ENCODE data around the gene VTA1. TPM values are rescaled to one million over a fixed set of nuclear protein-coding genes. Genes with fewer than 3 reads are reported as not detected.

Gene VTA1
- total and polyA plus RNA-seq, 2 of the 4 experiments (the other 2 are of a cell fraction), result 60.9 to 120 TPM

DNA sequence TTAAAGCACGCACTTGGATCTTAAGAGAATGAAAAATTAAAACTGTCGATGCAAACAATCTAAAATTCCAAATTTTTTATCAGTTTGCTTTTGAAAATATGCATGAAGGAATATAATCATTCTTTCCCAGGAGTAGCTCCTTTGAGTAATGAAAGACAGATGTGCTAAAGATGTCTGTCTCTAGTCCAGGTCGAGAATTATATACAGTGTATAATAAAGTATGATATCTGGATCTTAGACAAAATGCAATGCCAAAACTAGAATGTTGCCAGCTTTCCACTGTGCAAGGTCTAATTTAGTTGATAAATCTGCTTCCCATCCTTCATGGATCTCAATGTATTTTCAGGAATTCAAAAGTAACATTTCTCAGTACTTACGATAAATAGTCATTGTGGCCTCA is 89.6 kb downstream of the VTA1 start:
- Histone ChIP-seq H3K23ac (ENCODE audit: low read depth, low read length) (no peak overlapping the region), H4K91ac (ENCODE audit: insufficient read depth, low read depth, low read length) (no peak overlapping the region), H3K27ac (ENCODE audit: insufficient read depth, low read length) (no peak overlapping the region), H2AK9ac (replicated peaks; ENCODE audit: low read depth, low read length, poor library complexity) (no peak overlapping the region), H2BK120ac (ENCODE audit: low read depth, low read length) (no peak overlapping the region), H2BK5ac (ENCODE audit: low read depth, low read length, poor library complexity, severe bottlenecking) (no peak overlapping the region), H3K4me3 (ENCODE audit: insufficient read depth, low read depth, low read length) (no peak overlapping the region), H4K20me1 (ENCODE audit: insufficient read depth, low read length) (no peaks in the 10 kb centered on the region), H3K79me1 (ENCODE audit: low read depth in 1 of 2, low read length in 2 of 2) (no peaks in the 10 kb centered on the region), H2BK20ac (ENCODE audit: low read depth, low read length) (no peak overlapping the region), H3K4ac (ENCODE audit: low read depth, low read length) (no peak overlapping the region), H3K36me3 (ENCODE audit: control insufficient read depth, insufficient read depth, low read length) (no peaks in the 10 kb centered on the region), H2BK15ac (ENCODE audit: low read depth, low read length) (no peak overlapping the region), H2AK5ac (ENCODE audit: low read depth, low read length) (no peak overlapping the region), H3K4me1 (ENCODE audit: control insufficient read depth, insufficient read depth, low read length) (no peaks in the 10 kb centered on the region), H3K9me1 (ENCODE audit: insufficient read depth, low read length) (no peaks in the 10 kb centered on the region), H2AFZ (replicated peaks; ENCODE audit: low read length, poor library complexity) (no peak overlapping the region), H3K9me3 (ENCODE audit: control insufficient read depth, insufficient read depth, low read length) (no peaks in the 10 kb centered on the region), H3K18ac (ENCODE audit: low read depth, low read length) (no peak overlapping the region), H3K14ac (replicated peaks; ENCODE audit: low read depth, low read length) (no peak overlapping the region), H3K4me2 (ENCODE audit: low read depth, low read length) (no peak overlapping the region), H4K8ac (ENCODE audit: low read depth in 2 of 2, low read length in 2 of 2) (no peak overlapping the region), H3K56ac (ENCODE audit: extremely low read depth, insufficient read depth, low read length) (no peak overlapping the region), H3K27me3 (ENCODE audit: control insufficient read depth, insufficient read depth, low read length) (no peaks in the 10 kb centered on the region), H4K5ac (ENCODE audit: low read depth, low read length) (no peak overlapping the region), H3K9ac (ENCODE audit: low read depth, low read length) (no peak overlapping the region)
- BruUV-seq (replicated peaks), result no TSS peak
- ChIA-PET CTCF (interaction anchor here (1.4 kb wide), 1 partner anchor 29 kb away, joined by 4 read pairs; no protein-coding TSS in a partner anchor), POLR2A (ENCODE audit: unreplicated experiment) (no interaction called here)
- TF ChIP-seq MXI1 (IDR thresholded peaks at IDR 0.05; ENCODE audit: borderline replicate concordance, low read depth, low read length) (no peak), SMC3 (IDR thresholded peaks at IDR 0.05; ENCODE audit: low read depth, low read length) (no peak), MAFK (IDR thresholded peaks at IDR 0.05; ENCODE audit: low read depth, low read length) (no peak)
- TF ChIP-seq, protein P1, sequence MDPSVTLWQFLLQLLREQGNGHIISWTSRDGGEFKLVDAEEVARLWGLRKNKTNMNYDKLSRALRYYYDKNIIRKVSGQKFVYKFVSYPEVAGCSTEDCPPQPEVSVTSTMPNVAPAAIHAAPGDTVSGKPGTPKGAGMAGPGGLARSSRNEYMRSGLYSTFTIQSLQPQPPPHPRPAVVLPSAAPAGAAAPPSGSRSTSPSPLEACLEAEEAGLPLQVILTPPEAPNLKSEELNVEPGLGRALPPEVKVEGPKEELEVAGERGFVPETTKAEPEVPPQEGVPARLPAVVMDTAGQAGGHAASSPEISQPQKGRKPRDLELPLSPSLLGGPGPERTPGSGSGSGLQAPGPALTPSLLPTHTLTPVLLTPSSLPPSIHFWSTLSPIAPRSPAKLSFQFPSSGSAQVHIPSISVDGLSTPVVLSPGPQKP (IDR thresholded peaks at IDR 0.05; ENCODE audit: borderline replicate concordance, low read depth, low read length), result no peak
- ATAC-seq (ENCODE audit: low read depth), result no peak
- in situ Hi-C loops (cut with MboI; ENCODE audit: low sequenced_read_pairs) (no loop called here), dilution Hi-C loops (cut with HindIII; ENCODE audit: low sequenced_read_pairs, unreplicated experiment) (no loop called here), intact Hi-C loops (cut with micrococcal nuclease) (loop anchor here (5.0 kb wide), 1 partner anchor 61 kb away; no protein-coding TSS in a partner anchor)
- DNase-seq, result no peak
- no CpG with 5 or more reads among the region's 4 CpGs for WGBS, 2 experiments (ENCODE audit: extremely low coverage in 2 of 2, insufficient read length in 1 of 2)

Measured in IMR-90 (cell line).